ENCODE measurements around the gene GTF2F1. TPM values are rescaled to one million over a fixed set of nuclear protein-coding genes. Genes with fewer than 3 reads are reported as not detected.

GTF2F1 gene
- total RNA-seq, 1 experiment from 2014 or later: 67.2 TPM

DNA sequence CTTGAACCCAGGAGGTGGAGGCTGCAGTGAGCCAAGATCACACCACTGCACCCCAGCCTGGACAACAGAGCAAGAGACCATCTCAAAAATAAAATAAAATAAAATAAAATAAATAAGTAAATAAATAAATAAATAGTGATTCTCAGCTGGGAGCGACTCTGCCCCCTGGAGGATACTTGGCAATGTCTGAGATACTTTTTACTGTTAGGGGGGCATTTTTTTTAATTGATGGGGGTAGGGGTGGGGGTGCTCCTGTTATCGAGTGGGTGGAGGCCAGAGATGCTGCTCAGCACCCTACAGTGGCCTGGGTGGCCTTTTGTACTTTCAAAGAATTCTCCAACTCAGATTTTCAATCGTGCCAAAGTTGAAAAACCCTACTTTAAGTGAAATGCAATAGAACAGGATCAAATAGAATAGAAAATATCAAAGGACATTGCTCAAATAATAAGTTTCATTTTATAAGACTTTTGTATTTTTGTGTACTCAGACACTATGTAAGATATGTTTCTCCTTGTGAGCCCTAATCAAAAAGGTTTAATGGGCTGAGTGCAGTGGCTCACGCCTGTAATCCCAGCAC lies 38.8 kb downstream of the GTF2F1 start:
- Histone ChIP-seq H3K9ac (ENCODE audit: extremely low read depth, insufficient read length, low read length) (no peak overlapping the region), H3K79me1 (ENCODE audit: insufficient read depth, low read depth, low read length, poor library complexity, severe bottlenecking) (no peaks in the 10 kb centered on the region), H4K5ac (ENCODE audit: insufficient read length, low read depth, low read length) (no peak overlapping the region), H3K4ac (ENCODE audit: low read depth, low read length) (no peak overlapping the region), H3K14ac (ENCODE audit: insufficient read depth, low read length) (no peak overlapping the region), H3K27me3 (ENCODE audit: insufficient read depth, low read length) (no peaks in the 10 kb centered on the region), H4K91ac (ENCODE audit: insufficient read length, low read depth, low read length) (no peak overlapping the region), H4K8ac (replicated peaks; ENCODE audit: insufficient read length, low read depth, low read length) (no peak overlapping the region), H3K56ac (ENCODE audit: insufficient read length, low read depth, low read length) (no peak overlapping the region), H3K4me1 (ENCODE audit: insufficient read depth, low read length) (no peaks in the 10 kb centered on the region), H3K9me3 (ENCODE audit: control insufficient read depth, low read depth, low read length) (no peaks in the 10 kb centered on the region), H3K23me2 (ENCODE audit: insufficient read length, low read depth, low read length, poor library complexity, severe bottlenecking) (no peaks in the 10 kb centered on the region), H3K79me2 (ENCODE audit: insufficient read depth, low read length) (no peaks in the 10 kb centered on the region), H3K4me2 (ENCODE audit: insufficient read depth, insufficient read length, low read length) (no peak overlapping the region), H2BK20ac (ENCODE audit: low read depth, low read length, poor library complexity, severe bottlenecking) (no peak overlapping the region), H4K20me1 (ENCODE audit: control insufficient read depth, insufficient read depth, insufficient read length) (no peaks in the 10 kb centered on the region), H2AK5ac (ENCODE audit: insufficient read length, low read length) (no peak overlapping the region), H3T11ph (ENCODE audit: low read length) (no peak overlapping the region), H2BK5ac (ENCODE audit: insufficient read length, low read length) (no peak overlapping the region), H3K23ac (ENCODE audit: insufficient read length, low read depth, low read length) (no peak overlapping the region), H3K27ac (ENCODE audit: insufficient read length, low read depth, low read length) (no peak overlapping the region), H3K18ac (ENCODE audit: insufficient read length, low read depth, low read length) (no peak overlapping the region), H2BK15ac (ENCODE audit: low read depth, low read length) (no peak overlapping the region), H2AFZ (ENCODE audit: low read length) (no peak overlapping the region), H2BK120ac (ENCODE audit: low read depth, low read length, poor library complexity, severe bottlenecking) (no peak overlapping the region), H2BK12ac (ENCODE audit: insufficient read length, low read depth, low read length) (no peak overlapping the region)
- Mint-ChIP-seq H3K9me3 (peaks cover 5 to 14% of the 10 kb centered on the region in 2 experiments; a peak in 2 of 5 replicates), H3K4me1 (peaks cover 0 to 6% of the 10 kb centered on the region in 2 experiments; a peak in 2 of 4 replicates), H3K4me3 (no peak overlapping the region), H3K27ac (no peak overlapping the region), H3K27me3 (ENCODE audit: low read depth) (peaks cover 7% of the 10 kb centered on the region), H3K36me3 (ENCODE audit: insufficient read depth in 1 of 3, low read depth in 3 of 3) (no peaks in the 10 kb centered on the region)
- DNase-seq: no peak
- no CpG with 5 or more reads among the region's 4 CpGs for WGBS (ENCODE audit: extremely low coverage, insufficient read length, low lambda C conversion rate)
- peak; percentile 56; the same call in 2 of the 3 replicates for TF ChIP-seq CTCF (conservative IDR thresholded peaks at IDR 0.05)
